GM19452 (cell line): Measurements from ENCODE around the gene ALDH4A1.
"Not testable (repeated sequence)": the region's sequence is repeated elsewhere in the genome, so short reads cannot be mapped to it uniquely, and the experiment has no call there.

ENCODE experiments used
- ATAC-seq: cut with Tn5 transposase; IDR thresholded peaks from one replicate; pipeline ENCODE4 v1.9.1; 2021; ENCODE audit not compliant: unreplicated experiment

Gene ALDH4A1

DNA sequence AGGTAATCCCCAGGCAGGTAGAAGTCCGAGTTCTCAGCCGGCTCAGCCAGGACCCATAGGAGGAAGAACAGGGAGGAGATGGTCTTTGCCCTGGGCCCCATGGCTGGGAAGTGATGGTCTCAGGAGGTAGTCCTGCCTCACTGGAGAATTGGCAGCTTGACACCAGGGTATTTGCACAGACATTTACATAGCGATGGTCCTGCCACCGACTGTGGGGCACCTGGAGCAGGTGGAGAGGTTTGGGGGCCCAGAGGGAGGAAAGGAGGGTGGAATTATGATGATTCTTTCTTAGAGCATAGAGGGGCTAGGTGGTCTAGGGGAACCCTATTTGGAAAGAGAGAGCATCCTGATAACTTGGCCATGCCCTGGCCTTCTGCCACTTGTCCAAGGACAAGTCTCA lies 42.8 kb downstream of the ALDH4A1 start, which contains the start of gene TAS1R2:
Gene TAS1R2 (minus strand): TSS at position 101 of the 400 bp plus-strand sequence. CDS start 0 bp downstream, at position 101.
- no peak for ATAC-seq

DNA sequence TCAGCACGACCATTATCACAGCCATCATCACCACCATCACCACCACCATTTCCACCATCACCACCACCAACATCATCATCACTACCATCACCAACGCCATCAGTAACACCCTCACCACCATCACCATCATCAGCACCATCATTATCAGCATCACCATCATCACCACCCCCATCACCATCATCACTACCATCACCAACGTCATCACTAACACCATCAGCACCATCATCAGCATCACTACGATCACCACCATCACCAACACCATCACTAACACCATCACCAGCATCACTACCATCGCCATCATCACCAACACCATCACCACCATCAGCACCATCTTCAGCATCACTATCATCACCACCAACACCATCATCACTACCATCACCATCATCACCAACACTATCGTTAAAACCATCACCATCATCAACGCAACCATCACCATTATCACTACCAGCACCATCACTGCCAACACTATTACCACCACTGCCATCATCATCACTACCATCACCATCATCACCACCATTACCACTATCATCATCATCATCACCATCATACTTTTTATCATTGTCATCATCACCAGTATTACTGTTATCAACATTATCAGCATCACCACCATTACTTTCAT lies 44.2 kb downstream of the ALDH4A1 start:
- no peak for ATAC-seq

DNA sequence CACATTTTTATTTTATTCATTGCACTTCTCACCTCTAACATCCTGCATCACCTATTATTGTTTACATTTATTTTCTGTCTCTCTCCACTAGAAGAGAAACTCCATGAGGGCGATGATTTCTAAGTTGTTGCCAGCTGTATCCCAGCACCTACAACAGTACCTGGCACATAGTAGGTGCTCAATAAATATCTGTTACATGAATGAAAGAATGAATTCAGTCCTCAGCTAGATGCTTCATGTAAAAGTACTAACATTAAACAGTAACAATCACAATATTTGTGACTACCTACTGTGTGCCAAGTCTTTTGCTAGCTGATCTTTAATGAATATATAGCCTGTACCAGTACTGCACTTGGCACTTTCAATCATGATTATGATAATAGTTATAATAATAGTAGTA lies 45.9 kb downstream of the ALDH4A1 start:
- ATAC-seq: no peak

DNA sequence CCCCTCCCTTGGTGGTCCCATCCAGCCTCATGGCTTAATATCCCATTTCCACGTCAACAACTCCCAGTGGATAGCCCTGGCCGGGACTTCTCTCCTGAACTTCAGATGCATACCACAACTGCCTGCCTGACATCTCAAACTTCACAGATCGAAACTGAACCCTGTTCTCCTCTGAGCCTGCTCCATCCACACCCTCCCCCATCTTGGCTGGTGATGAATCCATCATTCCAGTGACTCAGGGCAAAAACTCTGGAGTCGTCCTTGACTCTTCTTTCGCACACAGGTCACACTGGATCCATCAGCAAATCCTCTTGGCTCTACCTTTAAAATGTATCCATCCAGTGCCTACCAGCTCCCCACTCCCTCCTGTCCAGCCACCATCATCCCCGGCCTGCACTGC lies 46.8 kb downstream of the ALDH4A1 start:
- no peak for ATAC-seq

GRCh38 chr1:18854331-18855025 lies 47.9 kb downstream of the ALDH4A1 start:
- ATAC-seq: no peak

GRCh38 chr1:18852501-18852900 lies 49.9 kb downstream of the ALDH4A1 start:
- no peak for ATAC-seq

DNA sequence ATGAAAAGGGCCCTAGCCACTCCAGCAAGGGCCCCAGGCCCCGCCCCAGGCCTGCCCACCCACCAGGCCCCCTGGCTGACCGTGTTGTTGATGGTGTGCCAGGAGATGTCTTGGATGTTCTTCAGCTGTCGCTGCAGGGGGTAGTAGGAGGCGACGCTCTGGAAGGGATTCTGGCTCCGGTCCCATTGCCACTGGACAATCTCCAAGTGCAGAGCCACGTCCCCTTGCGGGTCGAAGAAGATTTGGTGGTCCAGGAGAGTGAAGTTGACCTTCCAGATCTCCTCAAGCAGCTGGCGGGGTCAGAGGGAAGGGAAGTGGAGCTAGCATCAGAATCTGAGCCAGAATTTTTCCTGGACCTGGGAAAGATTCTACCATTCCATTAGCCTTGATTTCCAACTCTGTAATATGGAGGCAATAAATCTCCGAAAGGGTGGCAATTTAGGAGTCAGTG lies 53.1 kb downstream of the ALDH4A1 start:
- ATAC-seq: no peak

DNA sequence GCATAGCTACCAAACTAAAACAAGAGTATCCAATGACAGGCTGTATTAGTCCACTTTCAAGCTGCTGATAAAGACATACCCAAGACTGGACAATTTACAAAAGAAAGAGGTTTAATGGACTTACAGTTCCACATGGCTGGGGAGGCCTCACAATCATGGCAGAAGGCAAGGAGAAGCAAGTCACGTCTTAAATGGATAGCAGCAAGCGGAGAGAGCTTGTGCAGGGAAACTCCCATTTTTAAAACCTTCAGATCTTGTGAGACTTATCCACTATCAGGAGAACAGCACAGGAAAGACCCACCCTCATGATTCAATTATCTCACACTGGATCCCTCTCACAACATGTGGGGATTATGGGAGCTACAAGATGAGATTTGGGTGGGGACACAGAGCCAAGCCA lies 54.6 kb downstream of the ALDH4A1 start:
- ATAC-seq: not testable (repeated sequence)

DNA sequence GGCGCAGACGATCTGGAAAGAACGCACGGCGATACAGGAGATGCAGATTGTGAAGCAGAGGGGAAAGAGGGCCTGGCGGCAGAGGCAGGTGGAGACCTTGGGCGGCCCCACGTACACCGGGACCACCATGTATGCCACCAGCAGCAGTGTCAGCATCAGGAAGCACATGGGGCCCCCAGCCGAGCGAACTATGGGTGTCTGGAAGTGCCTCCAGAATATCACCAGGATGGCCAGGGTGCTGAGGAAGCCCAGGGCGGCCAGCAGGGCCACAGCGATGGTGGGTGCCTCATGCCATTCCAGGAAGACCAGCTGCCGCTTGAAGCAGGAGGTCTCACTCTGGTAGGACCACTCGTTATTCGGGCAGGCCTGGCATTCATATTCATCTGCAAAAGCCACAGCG lies 62.2 kb downstream of the ALDH4A1 start:
- ATAC-seq: no peak

DNA sequence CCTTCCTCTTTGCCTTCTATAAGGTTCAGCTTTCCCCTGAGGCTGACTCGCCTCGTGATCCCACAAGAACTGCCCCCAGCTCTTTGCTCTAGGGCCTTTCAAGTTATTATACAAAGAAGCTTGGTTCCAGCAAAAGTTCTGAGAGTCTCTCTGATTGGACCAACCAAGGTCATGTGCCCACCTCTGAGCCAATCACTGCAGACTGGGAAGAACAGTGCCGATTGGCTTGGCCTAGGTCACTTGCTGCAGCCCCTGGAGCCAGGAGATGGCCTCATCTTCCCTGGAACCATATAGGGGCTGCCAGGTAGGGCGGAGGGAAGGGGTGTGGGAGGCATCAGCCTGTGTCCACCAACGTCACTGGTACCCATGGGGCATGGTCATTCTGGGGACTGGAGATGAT lies 65.7 kb downstream of the ALDH4A1 start:
- no peak for ATAC-seq

DNA sequence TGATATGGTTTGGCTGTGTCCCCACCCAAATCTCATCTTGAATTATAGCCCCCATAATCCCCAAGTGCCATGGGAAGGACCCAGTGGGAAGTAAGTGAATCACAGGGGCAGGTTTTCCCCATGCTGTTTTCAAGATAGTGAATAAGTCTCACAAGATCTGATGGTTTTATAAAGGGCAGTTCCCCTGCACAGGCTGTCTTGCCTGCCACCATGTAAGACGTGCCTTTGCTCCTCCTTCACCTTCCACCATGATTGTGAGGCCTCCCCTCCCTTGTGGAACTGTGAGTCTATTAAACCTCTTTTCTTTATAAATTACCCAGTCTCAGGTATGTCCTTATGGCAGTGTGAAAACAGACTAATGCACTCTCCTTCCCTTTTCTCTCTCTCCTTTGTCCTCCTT lies 70.0 kb downstream of the ALDH4A1 start:
- ATAC-seq: not testable (repeated sequence)

GRCh38 chr1:18831656-18832055 lies 70.7 kb downstream of the ALDH4A1 start:
- no peak for ATAC-seq

GRCh38 chr1:18830596-18830995 lies 71.8 kb downstream of the ALDH4A1 start:
- no peak for ATAC-seq

DNA sequence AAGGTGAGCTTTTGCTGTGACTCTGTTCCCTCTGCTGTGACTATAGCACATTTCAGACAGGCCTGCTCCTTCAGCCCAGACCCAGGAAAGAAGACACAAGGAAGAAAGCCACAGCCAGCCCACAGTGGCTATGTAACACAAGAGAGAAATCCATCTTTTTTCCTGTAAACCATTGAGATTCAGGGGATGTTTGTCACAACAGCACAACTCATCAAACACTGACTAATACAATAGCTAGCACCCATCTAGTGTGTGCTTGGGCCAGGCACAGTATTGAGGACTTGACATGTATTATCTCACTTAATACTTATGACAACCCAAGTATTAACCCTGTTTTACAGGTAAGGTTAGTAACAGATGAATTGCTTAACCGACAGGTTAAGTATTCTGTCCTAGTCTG lies 72.7 kb downstream of the ALDH4A1 start:
- ATAC-seq: no peak

DNA sequence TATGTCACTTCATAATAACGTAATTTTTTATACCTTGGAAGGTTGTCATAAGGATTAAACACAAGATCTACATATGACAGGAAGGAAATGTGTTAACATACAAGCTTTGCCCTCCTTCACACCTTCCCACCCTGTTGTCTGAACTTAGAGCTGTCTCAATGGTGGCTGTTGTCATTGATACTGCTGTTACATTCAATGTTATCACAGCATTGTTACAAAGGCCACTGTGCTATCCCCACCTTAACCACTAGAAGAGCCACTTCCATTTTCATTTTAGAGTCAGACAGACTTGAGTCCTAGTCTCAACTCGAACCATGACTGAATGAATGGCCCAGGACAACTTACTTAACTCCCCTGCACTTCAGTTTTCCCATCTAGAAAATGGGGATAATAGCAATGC lies 74.1 kb downstream of the ALDH4A1 start:
- no peak for ATAC-seq

DNA sequence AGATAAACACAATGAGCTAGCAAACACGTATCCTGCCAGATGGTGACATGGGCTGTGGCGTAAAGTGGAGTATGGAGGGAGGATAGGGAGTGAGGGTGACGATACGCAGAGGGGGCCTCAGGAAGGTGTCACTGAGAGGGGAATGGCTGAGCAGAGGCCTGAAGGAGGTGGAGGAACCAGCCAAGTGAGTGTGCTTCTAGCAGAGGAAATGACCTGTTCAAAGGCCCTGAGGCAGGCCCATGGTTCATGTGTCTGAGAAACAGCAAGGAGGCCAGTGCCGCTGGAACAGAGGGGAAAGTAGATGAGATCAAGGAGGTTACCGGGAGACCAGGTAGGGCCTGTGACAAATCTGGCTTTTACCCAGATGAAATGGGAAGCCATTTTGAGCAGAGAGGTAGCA lies 78.9 kb downstream of the ALDH4A1 start:
- ATAC-seq: no peak
